Measurements from ENCODE around the gene PYGM.

DNA sequence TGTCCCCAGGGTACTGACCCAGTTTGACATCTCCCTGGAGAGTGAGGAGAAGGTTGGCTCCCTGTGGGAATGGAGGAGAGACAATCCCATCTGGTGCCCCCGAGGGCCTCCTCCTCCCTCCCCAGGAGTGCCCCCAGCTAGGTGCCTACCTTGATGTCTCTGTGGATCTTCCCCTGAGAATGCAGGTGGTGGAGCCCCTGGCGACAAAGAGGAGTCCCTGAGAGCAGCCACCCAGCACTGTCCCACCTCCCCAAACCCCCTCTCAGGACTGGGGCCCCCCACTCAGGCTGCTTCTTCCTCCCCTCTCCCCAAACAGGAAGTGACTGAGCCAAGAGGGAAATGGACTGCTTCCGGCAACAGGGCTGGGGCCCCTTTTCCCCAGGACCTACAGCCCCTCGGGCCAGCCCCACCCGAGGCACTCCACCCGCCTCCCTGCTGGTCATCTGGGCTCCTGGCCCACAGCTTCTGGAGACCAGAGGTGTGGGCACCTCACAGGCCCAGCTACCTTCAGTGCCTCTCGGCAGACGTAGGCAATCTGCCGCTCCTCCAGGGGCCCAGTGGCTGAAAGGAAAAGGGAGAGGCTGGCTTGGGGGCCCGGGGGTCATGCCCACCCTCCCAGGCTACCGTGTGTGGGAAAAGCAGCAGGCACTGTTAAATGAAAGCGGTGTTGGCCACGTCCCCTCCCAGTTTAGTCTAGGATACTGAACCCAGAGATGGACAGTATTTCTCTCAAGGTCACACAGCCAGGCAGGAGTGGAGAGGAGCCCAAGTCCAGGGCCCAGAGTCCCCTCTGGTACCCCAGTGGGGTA lies 42.0 kb upstream of the PYGM start:
- no peak for TF ChIP-seq EZH2phosphoT487 (IDR thresholded peaks at IDR 0.05; ENCODE audit: borderline replicate concordance, low read depth, low read length)
- TF ChIP-seq, protein P1, sequence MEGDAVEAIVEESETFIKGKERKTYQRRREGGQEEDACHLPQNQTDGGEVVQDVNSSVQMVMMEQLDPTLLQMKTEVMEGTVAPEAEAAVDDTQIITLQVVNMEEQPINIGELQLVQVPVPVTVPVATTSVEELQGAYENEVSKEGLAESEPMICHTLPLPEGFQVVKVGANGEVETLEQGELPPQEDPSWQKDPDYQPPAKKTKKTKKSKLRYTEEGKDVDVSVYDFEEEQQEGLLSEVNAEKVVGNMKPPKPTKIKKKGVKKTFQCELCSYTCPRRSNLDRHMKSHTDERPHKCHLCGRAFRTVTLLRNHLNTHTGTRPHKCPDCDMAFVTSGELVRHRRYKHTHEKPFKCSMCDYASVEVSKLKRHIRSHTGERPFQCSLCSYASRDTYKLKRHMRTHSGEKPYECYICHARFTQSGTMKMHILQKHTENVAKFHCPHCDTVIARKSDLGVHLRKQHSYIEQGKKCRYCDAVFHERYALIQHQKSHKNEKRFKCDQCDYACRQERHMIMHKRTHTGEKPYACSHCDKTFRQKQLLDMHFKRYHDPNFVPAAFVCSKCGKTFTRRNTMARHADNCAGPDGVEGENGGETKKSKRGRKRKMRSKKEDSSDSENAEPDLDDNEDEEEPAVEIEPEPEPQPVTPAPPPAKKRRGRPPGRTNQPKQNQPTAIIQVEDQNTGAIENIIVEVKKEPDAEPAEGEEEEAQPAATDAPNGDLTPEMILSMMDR (conservative IDR thresholded peaks at IDR 0.05; ENCODE audit: low read length), result 0 out of 2 replicates have a peak, but pooled peaks have one; percentile 20

Measured in OCI-LY7 (cell line).